Pancreas (tissue), 10 donors: ENCODE measurements around the gene LEPR. TPM values are rescaled to one million over a fixed set of nuclear protein-coding genes. Genes with fewer than 3 reads are reported as not detected.

ENCODE experiments used
- ATAC-seq, 4 donors: fragments of 200-7000 bp; cut with Tn5 transposase; one replicate each; pipeline versions ENCODE4 v1.8.0 to v1.9.1; 2020; ENCODE audit warnings: mild to moderate bottlenecking in 4 of 4, moderate library complexity in 4 of 4
- DNase-seq, 6 donors: peaks; one replicate each; pipeline ENCODE4 v3.0.0-alpha.2; 2020
- FAIRE-seq: peaks from 2 replicates; lab custom pipeline; 2012; peaks lifted over from hg19 to GRCh38; lab: Jason Lieb, UNC
- H3K27ac ChIP-seq, 4 donors: fragments of 200-600 bp; sonication (generic); 1 replicate in 3 of 4; 2 replicates in 1 of 4; pipeline versions ENCODE4 v1.5.0 to v1.8.0; 2020
- H3K27me3 ChIP-seq, 4 donors: fragments of 200-600 bp; one replicate each; pipeline ENCODE4 v1.8.0; 2021
- H3K36me3 ChIP-seq, 3 donors: fragments of 200-600 bp; sonication (generic) in 1 of 3; one replicate each; pipeline versions ENCODE4 v1.5.0 to v1.8.0; 2020 to 2021
- H3K4me1 ChIP-seq, 3 donors: fragments of 200-600 bp; one replicate each; pipeline ENCODE4 v1.8.0; 2021
- H3K4me3 ChIP-seq, 4 donors: fragments of 200-600 bp; sonication (generic) in 2 of 4; one replicate each; pipeline versions ENCODE4 v1.5.0 to v1.8.0; 2020 to 2021
- H3K9me3 ChIP-seq, 4 donors: fragments of 200-600 bp; one replicate each; pipeline ENCODE4 v1.8.0; 2021
- CTCF ChIP-seq, 4 donors: fragments of 200-600 bp; sonication (generic) in 3 of 4; IDR thresholded peaks; one replicate each; pipeline versions ENCODE4 v1.5.0 to v1.8.0; 2021; ENCODE audit warnings: antibody characterized with exemption in 4 of 4
- WGBS, 2 donors: extraction: QIAGEN DNeasy Blood & Tissue Kit; methylation state at CpG; one replicate each; pipeline ENCODE4 v1.1.7; 2013; 5-methylcytosine and 5-hydroxymethylcytosine counted together
- intact Hi-C, 3 donors: fragments of 100-400 bp; cut with DNase I; formaldehyde crosslinking; loops; one replicate each; pipeline versions ENCODE4 v1.11.1 to v1.14.2; 2022
- polyA plus RNA-seq, 2 donors: library from polyadenylated mRNA; stranded (reverse); fragments of 200-250 nt; gene quantifications; one replicate each; pipeline ENCODE4 v1.2.3, GENCODE V29; 2013
- total RNA-seq, 6 donors: library from RNA; stranded (reverse); fragmentation: NEBNext Ultra II Directional in 4 of 6; extraction: Animal tissue kit (Norgen Biotek cat#: 25700) in 4 of 6; gene quantifications; one replicate each; pipeline versions ENCODE4 v1.2.1 to v1.2.4, GENCODE V29; 2021 to 2023
- donor health status: healthy with polysubstance abuse.
- donor health status: DM: no; HTN: no; CAD: no; lungs with moderate emphysema.
- donor health status: DM: no; HTN: no; CAD: no.
- donor health status: control.
- donor health status: control.
- donor health status: Bipolar disorder and iron deficiency.
- donor health status: DM: yes; HTN: yes; CAD: no.
- donor health status: DM: no; HTN: no; CAD: no.
- donor health status: DM: no; HTN: no; CAD: no.
- donor health status: DM: yes; HTN: yes; CAD: no.

The LEPR gene
- total RNA-seq (1 to 10 TPM; 1.3 to 5.1 (median 2.6) TPM), polyA plus RNA-seq (1 to 10 TPM in 1 of 2 donors, under 1 TPM in 1; 0.95 to 4.4 TPM)

- 0% methylated on average over 59 to 60 of the region's 60 CpGs for WGBS, 2 donors
- H3K4me3 ChIP-seq, result peak within 1 kb of the TSS; percentile 73 to 92 (median 87)
- ATAC-seq (peak; percentile 1 to 33 (median 20)), FAIRE-seq (no peak), DNase-seq (no peak)
- H3K27me3 ChIP-seq, result no peaks in the 10 kb centered on the region
- peak within 1 kb of the TSS; percentile 95 to 99 (median 98) for H3K27ac ChIP-seq
- TF ChIP-seq CTCF (IDR thresholded peaks at IDR 0.05), result no peak
- no peaks in the 10 kb centered on the region for H3K9me3 ChIP-seq
- H3K36me3 ChIP-seq, result peaks cover 0 to 7% (median 5%) of the 10 kb centered on the region in 3 donors
- intact Hi-C loops, result no loop called here
- peaks cover 7 to 24% (median 19%) of the 10 kb centered on the region in 3 donors for H3K4me1 ChIP-seq
These were observed at the start of gene LEPR, which contains the start of gene LEPROT for GRCh38 chr1:65420590-65421350. Gene LEPR, plus strand, starts transcription at chr1:65420668. Its CDS starts 144,898 bp downstream, at chr1:65565566. Gene LEPROT, plus strand, starts transcription at chr1:65420668. Its CDS starts 57 bp downstream, at chr1:65420725.

GRCh38 chr1:65371544-65371943, 48.9 kb upstream of the LEPR start:
- H3K4me3 ChIP-seq, result no peak overlapping the region
- no peaks in the 10 kb centered on the region for H3K9me3 ChIP-seq
- FAIRE-seq (no peak), DNase-seq (no peak), ATAC-seq (no peak)
- no peak for TF ChIP-seq CTCF (IDR thresholded peaks at IDR 0.05)
- intact Hi-C loops, result no loop called here
- H3K4me1 ChIP-seq, result no peaks in the 10 kb centered on the region
- H3K36me3 ChIP-seq, result no peaks in the 10 kb centered on the region
- 91 to 97% methylated on average over 3 of the region's 3 CpGs for WGBS, 2 donors
- no peak overlapping the region for H3K27ac ChIP-seq
- no peaks in the 10 kb centered on the region for H3K27me3 ChIP-seq

GRCh38 chr1:65372557-65372956, 47.9 kb upstream of the LEPR start:
- Histone ChIP-seq H3K4me1 (no peaks in the 10 kb centered on the region), H3K4me3 (no peak overlapping the region), H3K9me3 (no peaks in the 10 kb centered on the region), H3K27ac (no peak overlapping the region), H3K36me3 (no peaks in the 10 kb centered on the region), H3K27me3 (no peaks in the 10 kb centered on the region)
- FAIRE-seq, result no peak
- 87 to 88% methylated on average over 1 of the region's 1 CpG for WGBS, 2 donors
- no peak for DNase-seq
- no peak for TF ChIP-seq CTCF (IDR thresholded peaks at IDR 0.05)
- intact Hi-C loops, result no loop called here
- ATAC-seq, result no peak

- no peak for TF ChIP-seq CTCF (IDR thresholded peaks at IDR 0.05)
- no peaks in the 10 kb centered on the region for H3K27me3 ChIP-seq
- DNase-seq, result no peak
- FAIRE-seq, result no peak
- 28% methylated on average over 4 of the region's 4 CpGs for WGBS, 2 donors
- H3K9me3 ChIP-seq, result no peaks in the 10 kb centered on the region
- no peaks in the 10 kb centered on the region for H3K4me1 ChIP-seq
- ATAC-seq, result no peak
- H3K36me3 ChIP-seq, result no peaks in the 10 kb centered on the region
- no peak overlapping the region for H3K4me3 ChIP-seq
- intact Hi-C loops, result no loop called here
- H3K27ac ChIP-seq, result no peak overlapping the region
These were observed 42.8 kb upstream of the LEPR start for GRCh38 chr1:65377496-65378246.
